Measurements from ENCODE around the gene ZBTB20.

Gene ZBTB20

DNA sequence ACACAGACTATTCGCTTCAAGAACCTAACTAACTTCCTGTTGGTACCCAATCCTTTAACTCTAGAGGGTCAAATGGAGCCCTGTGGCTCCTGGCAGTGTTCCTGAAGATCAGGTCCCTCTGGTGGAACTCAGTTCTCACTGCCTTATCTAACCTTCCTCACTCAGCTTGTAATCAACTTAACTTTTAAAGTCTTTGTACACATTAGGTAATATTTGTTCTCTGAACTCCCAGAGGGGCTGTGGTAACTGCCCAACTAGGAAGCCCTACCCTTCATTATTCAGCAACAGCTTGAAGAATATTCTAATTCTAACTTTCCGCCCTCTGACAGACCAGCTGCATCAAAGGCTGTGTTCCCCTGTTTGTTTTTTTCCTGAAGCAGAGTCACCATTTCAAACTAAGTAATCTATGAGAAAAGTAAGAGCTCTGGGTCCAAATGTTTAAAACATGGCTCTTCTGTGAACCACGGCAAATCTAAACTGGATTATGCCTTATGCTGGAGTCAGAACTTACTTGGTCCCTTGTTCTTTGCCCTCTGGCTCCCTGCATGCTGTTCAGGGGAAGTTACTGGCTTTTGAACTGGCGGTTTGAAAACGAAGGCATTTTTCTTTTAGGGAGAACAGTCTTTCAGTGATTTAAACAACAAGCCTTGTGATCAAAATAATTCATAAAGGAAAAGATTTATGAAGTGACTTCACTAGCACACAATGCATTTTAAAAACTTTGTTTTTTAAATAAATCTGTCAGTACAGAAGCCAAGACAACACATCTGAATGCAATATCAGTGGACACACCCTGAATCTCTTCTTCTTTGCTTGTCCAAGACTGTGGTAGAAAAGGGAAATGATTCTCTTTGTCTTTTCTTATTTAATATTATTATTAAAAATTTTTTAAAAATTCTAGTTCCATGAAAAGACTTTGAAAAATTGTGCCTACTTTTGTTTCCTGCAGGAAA, 487.7 kb downstream of the ZBTB20 start:
- H3K4me3 ChIP-seq (ENCODE audit: extremely low read depth, insufficient read depth, low read length, poor library complexity, severe bottlenecking): no peak overlapping the region
- WGBS, 2 experiments (ENCODE audit: insufficient coverage in 2 of 2): 87 to 93% methylated on average over 2 to 4 of the region's 5 CpGs
- H3K27ac ChIP-seq (ENCODE audit: low read depth, low read length, severe bottlenecking): peak overlapping the region; percentile 33
- no peaks in the 10 kb centered on the region for H3K9me3 ChIP-seq (ENCODE audit: control insufficient read depth, low read length)
- no peaks in the 10 kb centered on the region for H3K36me3 ChIP-seq (ENCODE audit: control insufficient read depth, insufficient read depth, low read length)
- H3K4me1 ChIP-seq (ENCODE audit: control insufficient read depth, insufficient read depth, low read length, poor library complexity, severe bottlenecking): peaks cover 10% of the 10 kb centered on the region

DNA sequence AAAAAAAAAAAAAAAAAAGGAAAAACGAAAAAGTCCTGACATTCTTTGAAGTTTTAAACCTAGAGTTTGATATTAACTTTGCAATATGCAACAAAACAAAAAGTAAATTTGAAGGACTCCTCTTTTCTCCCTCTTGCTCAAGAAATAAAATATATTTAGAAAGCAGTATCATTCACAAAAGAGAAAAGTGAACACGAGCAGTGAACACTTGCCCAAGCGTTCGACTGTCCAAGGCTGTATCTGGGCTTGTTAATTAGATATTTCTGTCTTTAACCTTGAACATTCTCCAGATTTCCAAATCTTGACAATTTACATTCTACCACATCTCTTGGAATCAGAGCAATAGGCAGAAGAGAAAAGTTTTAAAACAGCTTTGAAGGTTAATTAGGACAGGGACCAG, 495.5 kb downstream of the ZBTB20 start:
- no CpG with 5 or more reads among the region's 4 CpGs for WGBS, 2 experiments (ENCODE audit: insufficient coverage in 2 of 2)
- H3K4me1 ChIP-seq (ENCODE audit: control insufficient read depth, insufficient read depth, low read length, poor library complexity, severe bottlenecking): peaks cover 15% of the 10 kb centered on the region

DNA sequence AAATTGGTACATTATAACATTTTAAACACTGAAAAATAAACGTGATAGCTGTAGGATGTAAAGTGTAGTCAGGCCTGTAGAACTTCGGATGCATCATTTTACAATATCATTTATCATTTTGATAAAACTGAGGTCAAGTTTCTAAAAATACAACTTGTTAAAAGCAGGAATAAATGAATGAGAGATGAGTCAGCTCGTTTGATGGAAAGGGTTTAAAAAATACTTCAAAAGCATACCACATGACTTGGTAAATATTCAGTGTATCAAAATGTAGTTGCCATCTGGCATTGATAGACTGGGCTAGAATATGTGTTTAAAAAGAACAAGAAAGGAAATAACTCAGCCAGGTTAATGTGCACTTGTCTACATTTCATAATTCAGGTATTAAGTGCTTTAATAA, 496.3 kb downstream of the ZBTB20 start:
- H3K4me3 ChIP-seq (ENCODE audit: extremely low read depth, insufficient read depth, low read length, poor library complexity, severe bottlenecking): no peak overlapping the region

More for the DNA sequence above, 495.5 kb downstream of the ZBTB20 start:
- no peaks in the 10 kb centered on the region for H3K9me3 ChIP-seq (ENCODE audit: control insufficient read depth, low read length)
- no peak overlapping the region for H3K4me3 ChIP-seq (ENCODE audit: extremely low read depth, insufficient read depth, low read length, poor library complexity, severe bottlenecking)
- H3K27ac ChIP-seq (ENCODE audit: low read depth, low read length, severe bottlenecking): no peak overlapping the region
- H3K36me3 ChIP-seq (ENCODE audit: control insufficient read depth, insufficient read depth, low read length): no peaks in the 10 kb centered on the region

DNA sequence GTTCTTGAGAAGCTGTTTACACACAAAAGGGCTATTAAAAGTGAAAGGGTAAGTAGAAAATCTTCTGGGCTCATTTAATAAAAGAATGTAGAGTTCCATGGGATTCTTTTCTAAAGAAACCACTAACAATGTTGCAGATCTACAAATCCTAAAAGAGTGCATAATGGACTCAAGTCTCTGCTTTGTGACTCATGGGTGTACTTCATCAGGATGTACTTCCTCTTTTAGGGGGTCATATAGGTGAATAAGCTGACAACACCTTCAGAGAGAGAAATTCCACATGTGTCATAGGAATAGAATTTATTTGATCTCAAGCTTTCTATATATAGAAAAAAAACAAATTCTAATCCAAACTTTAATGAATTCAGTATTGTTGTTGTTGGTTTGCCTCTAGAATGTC, 497.8 kb downstream of the ZBTB20 start:
- peak overlapping the region; percentile 62 for H3K27ac ChIP-seq (ENCODE audit: low read depth, low read length, severe bottlenecking)
- H3K4me1 ChIP-seq (ENCODE audit: control insufficient read depth, insufficient read depth, low read length, poor library complexity, severe bottlenecking): peaks cover 25% of the 10 kb centered on the region
- H3K4me3 ChIP-seq (ENCODE audit: extremely low read depth, insufficient read depth, low read length, poor library complexity, severe bottlenecking): no peak overlapping the region
- H3K36me3 ChIP-seq (ENCODE audit: control insufficient read depth, insufficient read depth, low read length): no peaks in the 10 kb centered on the region
- H3K9me3 ChIP-seq (ENCODE audit: control insufficient read depth, low read length): no peaks in the 10 kb centered on the region

More for the DNA sequence above, 496.3 kb downstream of the ZBTB20 start:
- Histone ChIP-seq H3K4me1 (ENCODE audit: control insufficient read depth, insufficient read depth, low read length, poor library complexity, severe bottlenecking) (peaks cover 18% of the 10 kb centered on the region), H3K27ac (ENCODE audit: low read depth, low read length, severe bottlenecking) (no peak overlapping the region), H3K9me3 (ENCODE audit: control insufficient read depth, low read length) (no peaks in the 10 kb centered on the region), H3K36me3 (ENCODE audit: control insufficient read depth, insufficient read depth, low read length) (no peaks in the 10 kb centered on the region)
- WGBS, 2 experiments (ENCODE audit: insufficient coverage in 2 of 2): no CpG with 5 or more reads among the region's 3 CpGs

DNA sequence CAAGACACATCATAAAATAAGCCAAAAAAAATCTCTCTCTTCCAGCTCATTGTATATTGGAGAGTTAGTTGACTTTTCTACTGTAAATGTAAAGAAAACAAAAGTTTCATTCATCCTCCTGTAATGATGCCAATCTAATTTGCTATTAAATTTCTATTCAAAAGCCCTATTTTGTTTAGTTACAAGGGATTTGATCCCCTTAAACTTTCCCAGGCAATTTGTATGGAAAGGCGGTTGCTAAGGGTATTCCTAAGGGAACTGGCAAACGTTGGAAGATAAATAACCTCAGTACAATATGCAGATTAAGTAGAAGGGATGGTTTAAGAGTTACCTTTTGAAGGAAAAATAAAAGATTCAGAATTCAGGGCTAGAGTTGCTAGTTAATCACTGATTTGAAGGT, 500.6 kb downstream of the ZBTB20 start:
- no peak overlapping the region for H3K27ac ChIP-seq (ENCODE audit: low read depth, low read length, severe bottlenecking)
- H3K4me3 ChIP-seq (ENCODE audit: extremely low read depth, insufficient read depth, low read length, poor library complexity, severe bottlenecking): no peak overlapping the region
- WGBS, 2 experiments (ENCODE audit: insufficient coverage in 2 of 2): 90 to 100% methylated on average over 1 to 2 of the region's 2 CpGs
- peaks cover 25% of the 10 kb centered on the region for H3K4me1 ChIP-seq (ENCODE audit: control insufficient read depth, insufficient read depth, low read length, poor library complexity, severe bottlenecking)
- H3K9me3 ChIP-seq (ENCODE audit: control insufficient read depth, low read length): no peaks in the 10 kb centered on the region
- H3K36me3 ChIP-seq (ENCODE audit: control insufficient read depth, insufficient read depth, low read length): no peaks in the 10 kb centered on the region

DNA sequence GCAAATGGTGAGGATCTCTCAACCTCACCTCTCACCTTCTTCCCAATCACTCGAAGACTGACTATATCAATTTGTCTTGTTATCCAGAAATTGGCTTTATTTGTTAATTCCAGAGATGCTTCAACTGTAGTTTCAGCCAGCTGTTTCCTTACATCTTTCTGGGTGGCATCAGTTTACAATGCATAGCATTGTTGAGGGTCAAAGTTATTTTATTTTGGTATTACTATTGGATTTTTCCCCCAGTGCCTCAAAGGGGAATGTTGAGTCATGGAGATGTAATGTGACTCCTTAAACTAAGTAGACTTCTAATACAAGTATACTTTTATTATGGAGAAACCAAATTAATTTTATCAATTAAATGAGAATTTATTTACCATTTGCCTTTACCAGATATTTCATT, 501.7 kb downstream of the ZBTB20 start:
- H3K36me3 ChIP-seq (ENCODE audit: control insufficient read depth, insufficient read depth, low read length): no peaks in the 10 kb centered on the region
- peaks cover 20% of the 10 kb centered on the region for H3K4me1 ChIP-seq (ENCODE audit: control insufficient read depth, insufficient read depth, low read length, poor library complexity, severe bottlenecking)
- no peak overlapping the region for H3K4me3 ChIP-seq (ENCODE audit: extremely low read depth, insufficient read depth, low read length, poor library complexity, severe bottlenecking)
- no CpG with 5 or more reads among the region's 1 CpG for WGBS, 2 experiments (ENCODE audit: insufficient coverage in 2 of 2)
- H3K27ac ChIP-seq (ENCODE audit: low read depth, low read length, severe bottlenecking): no peak overlapping the region
- no peaks in the 10 kb centered on the region for H3K9me3 ChIP-seq (ENCODE audit: control insufficient read depth, low read length)

DNA sequence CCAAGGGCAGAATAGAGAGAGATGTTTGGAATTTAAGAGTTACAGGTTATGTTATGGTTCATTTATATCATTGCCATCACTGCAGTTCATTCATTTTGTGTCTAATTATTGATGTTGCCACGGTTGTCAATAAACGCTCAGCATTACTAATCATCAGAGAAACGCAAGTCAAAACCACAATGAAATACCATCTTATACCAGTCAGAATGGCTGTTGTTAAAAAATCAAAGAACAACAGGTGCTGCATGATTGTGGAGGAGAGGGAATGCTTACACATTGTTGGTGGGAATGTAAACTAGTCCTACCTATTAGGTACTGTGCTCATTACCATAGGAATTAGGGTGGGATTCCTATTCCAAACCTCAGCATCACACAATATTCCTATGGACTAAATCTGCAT, 502.7 kb downstream of the ZBTB20 start:
- Histone ChIP-seq H3K4me1 (ENCODE audit: control insufficient read depth, insufficient read depth, low read length, poor library complexity, severe bottlenecking) (peaks cover 17% of the 10 kb centered on the region), H3K27ac (ENCODE audit: low read depth, low read length, severe bottlenecking) (no peak overlapping the region), H3K9me3 (ENCODE audit: control insufficient read depth, low read length) (no peaks in the 10 kb centered on the region), H3K36me3 (ENCODE audit: control insufficient read depth, insufficient read depth, low read length) (no peaks in the 10 kb centered on the region), H3K4me3 (ENCODE audit: extremely low read depth, insufficient read depth, low read length, poor library complexity, severe bottlenecking) (no peak overlapping the region)
- WGBS, 2 experiments (ENCODE audit: insufficient coverage in 2 of 2): no CpG with 5 or more reads among the region's 3 CpGs

DNA sequence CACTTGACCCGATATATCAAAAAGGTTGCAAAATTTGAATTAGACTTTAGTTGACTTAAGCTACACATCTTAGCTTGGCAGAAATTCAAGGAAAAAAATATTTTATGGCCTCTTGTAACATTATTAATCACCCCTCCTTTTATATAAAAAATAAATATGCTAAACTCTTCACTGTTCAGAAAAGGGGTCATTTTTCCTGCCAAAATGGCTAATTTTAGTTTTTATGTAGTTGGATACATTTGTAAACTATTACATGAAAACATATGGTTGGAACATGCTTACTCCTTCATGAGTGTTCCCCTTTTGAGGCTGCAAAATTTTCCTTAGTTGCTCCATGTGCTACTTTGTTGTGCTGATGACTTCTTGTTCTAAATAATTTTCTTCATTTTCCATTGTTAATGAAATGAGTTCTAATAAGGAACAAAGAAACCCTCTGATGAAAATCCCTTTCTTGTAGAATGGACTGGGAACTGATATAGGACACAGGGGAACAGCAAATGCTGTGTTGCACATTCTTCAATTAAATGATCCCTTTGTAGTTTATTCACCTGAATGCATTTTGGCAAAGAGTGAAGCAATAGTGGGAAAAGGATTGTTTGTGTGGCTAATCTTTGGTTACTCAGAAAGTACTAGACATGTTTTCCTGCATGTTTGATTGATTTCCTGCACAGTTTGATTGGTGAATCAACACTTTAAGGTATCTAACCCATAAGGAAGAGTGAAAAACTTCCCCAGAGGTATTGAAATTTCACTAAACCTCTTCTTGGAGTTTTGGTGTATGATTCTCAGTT, 503.9 kb downstream of the ZBTB20 start:
- no peaks in the 10 kb centered on the region for H3K36me3 ChIP-seq (ENCODE audit: control insufficient read depth, insufficient read depth, low read length)
- H3K9me3 ChIP-seq (ENCODE audit: control insufficient read depth, low read length): no peaks in the 10 kb centered on the region

DNA sequence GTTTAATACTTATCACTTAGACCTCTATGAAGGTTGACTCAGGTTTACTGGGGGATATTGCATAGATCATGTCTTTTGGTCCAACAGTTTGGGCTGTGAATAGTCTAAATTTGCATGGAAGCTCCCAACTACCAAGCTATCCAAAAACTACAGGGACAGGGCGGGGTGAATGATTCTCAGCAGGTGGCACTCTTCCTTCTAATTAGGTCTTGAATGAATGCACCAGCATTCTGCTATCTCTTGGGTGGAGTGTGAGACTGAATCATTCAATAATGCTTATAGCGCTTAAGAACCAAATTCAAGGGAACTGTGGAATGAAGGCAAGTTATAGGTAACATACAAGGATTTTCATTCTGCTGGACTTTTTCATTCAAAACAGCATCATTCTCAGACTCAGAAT, 507.0 kb downstream of the ZBTB20 start:
- Histone ChIP-seq H3K27ac (ENCODE audit: low read depth, low read length, severe bottlenecking) (no peak overlapping the region), H3K36me3 (ENCODE audit: control insufficient read depth, insufficient read depth, low read length) (no peaks in the 10 kb centered on the region), H3K4me3 (ENCODE audit: extremely low read depth, insufficient read depth, low read length, poor library complexity, severe bottlenecking) (no peak overlapping the region), H3K4me1 (ENCODE audit: control insufficient read depth, insufficient read depth, low read length, poor library complexity, severe bottlenecking) (peaks cover under 1% of the 10 kb centered on the region), H3K9me3 (ENCODE audit: control insufficient read depth, low read length) (no peaks in the 10 kb centered on the region)
- 80% methylated on average over 1 of the region's 2 CpGs; no CpG with 5 or more reads in 1 of the 2 experiments for WGBS, 2 experiments (ENCODE audit: insufficient coverage in 2 of 2)

More for the DNA sequence above, 503.9 kb downstream of the ZBTB20 start:
- no peak overlapping the region for H3K4me3 ChIP-seq (ENCODE audit: extremely low read depth, insufficient read depth, low read length, poor library complexity, severe bottlenecking)
- peaks cover 10% of the 10 kb centered on the region for H3K4me1 ChIP-seq (ENCODE audit: control insufficient read depth, insufficient read depth, low read length, poor library complexity, severe bottlenecking)
- no CpG with 5 or more reads among the region's 1 CpG for WGBS, 2 experiments (ENCODE audit: insufficient coverage in 2 of 2)
- H3K27ac ChIP-seq (ENCODE audit: low read depth, low read length, severe bottlenecking): no peak overlapping the region

DNA sequence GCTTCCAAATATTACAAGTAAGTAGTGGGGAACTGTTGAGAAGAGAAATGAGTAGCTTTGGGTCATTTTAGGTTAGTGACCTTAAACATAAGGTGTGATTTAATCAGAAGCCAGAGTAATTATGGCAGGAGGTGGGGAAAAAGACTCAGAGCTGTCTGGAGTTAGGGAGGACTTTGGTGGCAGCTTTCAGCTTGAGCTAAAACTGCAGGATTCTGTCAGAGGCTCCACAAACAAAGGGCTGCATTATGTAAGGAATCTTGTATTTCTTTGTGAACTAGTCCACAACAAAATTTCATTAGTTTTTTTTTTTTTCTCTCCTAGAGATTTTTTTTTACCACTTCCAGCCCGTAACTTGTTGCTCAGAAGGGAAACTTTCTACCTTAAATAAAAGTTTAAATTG, 507.9 kb downstream of the ZBTB20 start:
- WGBS, 2 experiments (ENCODE audit: insufficient coverage in 2 of 2): no CpG with 5 or more reads among the region's 1 CpG
- Histone ChIP-seq H3K4me3 (ENCODE audit: extremely low read depth, insufficient read depth, low read length, poor library complexity, severe bottlenecking) (no peak overlapping the region), H3K27ac (ENCODE audit: low read depth, low read length, severe bottlenecking) (no peak overlapping the region), H3K9me3 (ENCODE audit: control insufficient read depth, low read length) (no peaks in the 10 kb centered on the region), H3K36me3 (ENCODE audit: control insufficient read depth, insufficient read depth, low read length) (no peaks in the 10 kb centered on the region), H3K4me1 (ENCODE audit: control insufficient read depth, insufficient read depth, low read length, poor library complexity, severe bottlenecking) (no peaks in the 10 kb centered on the region)
